HG03045 (cell line): ENCODE results near the gene ACAA2.

Source experiments
- ATAC-seq: cut with Tn5 transposase; IDR thresholded peaks from one replicate; pipeline ENCODE4 v1.9.1; 2021; ENCODE audit warnings: mild to moderate bottlenecking, moderate library complexity; ENCODE audit not compliant: unreplicated experiment

ACAA2 gene, protein sequence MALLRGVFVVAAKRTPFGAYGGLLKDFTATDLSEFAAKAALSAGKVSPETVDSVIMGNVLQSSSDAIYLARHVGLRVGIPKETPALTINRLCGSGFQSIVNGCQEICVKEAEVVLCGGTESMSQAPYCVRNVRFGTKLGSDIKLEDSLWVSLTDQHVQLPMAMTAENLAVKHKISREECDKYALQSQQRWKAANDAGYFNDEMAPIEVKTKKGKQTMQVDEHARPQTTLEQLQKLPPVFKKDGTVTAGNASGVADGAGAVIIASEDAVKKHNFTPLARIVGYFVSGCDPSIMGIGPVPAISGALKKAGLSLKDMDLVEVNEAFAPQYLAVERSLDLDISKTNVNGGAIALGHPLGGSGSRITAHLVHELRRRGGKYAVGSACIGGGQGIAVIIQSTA

DNA sequence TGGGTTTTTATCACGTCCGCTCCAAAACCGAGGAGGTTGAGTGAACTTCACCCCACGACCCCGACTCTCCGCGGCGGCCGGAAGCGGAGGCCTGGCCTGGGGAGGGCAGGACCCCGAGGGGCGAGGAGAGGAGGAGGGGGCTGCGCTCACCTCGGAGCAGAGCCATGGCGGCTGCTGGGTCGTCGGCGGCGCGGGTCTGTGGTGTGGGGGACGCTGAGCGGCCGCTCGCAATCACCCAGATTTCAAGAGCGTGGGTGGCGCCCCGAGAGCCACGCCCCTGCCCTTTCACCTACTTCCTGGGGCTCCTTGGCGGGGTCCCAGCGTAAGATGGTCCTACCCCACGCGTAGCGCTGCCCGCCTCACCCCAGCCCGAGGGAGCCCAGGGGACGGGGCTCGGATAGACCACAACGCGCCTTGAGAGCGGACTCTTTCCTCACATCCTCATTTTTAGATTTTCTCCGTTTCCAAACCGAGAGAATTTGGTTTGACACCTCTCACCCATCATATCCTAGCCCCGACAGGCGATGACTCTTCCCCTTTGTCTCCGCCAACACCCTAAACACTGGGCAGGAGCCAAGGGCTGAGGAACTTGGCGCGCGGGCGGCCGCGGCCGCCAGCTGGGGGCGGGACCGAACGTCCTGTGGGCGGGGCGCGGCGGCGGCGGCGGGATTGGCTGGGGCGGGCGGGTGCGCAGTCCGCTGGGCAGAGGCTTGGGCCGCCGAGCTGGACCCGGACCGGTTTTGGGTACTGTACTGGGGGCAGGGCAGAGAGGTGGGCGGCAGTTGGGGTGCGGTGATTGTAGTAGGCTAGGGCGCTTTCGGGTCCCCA, at the start of gene ACAA2:
Gene ACAA2 (minus strand): TSS at position 215 of the 828 bp plus-strand sequence. CDS start 49 bp downstream, at position 166.
- ATAC-seq, result peak; percentile 88

DNA sequence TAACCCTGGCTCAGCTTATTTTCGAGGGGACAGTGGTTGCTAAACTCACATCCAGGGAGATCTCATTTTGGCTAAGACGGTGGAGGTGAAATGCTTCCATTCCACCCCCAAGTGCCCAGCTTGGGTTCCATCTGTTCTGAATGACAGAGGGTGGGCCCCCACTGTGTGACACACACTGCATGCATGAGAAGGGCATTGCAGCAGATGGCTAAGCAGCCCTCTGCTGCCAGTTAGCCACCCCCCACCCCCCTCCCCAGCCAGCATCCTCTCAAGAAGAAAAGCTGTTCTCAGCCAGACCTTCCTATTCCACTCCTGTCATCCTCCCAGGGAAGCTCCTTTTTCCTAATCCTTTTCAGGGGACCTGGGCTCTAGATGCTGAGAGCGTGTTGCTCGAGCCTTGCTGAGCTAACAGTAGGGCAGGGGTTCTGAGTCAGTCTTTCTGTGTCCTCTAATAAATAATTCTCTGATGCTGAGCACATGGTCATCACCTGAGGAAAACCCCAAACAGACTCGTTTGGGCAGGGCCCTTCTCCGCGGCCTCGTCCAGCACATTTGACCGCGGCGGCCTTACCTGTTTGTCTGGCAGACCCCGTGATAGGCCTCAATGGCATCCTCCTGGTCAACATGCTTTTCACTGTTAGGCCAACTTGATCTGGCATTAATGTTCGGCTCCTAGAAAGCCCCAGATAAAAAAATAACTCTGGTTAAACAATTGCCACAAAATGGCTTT, 49.5 kb upstream of the ACAA2 start:
- ATAC-seq, result no peak

GRCh38 chr18:49861659-49862058, 48.3 kb upstream of the ACAA2 start:
- ATAC-seq, result no peak

DNA sequence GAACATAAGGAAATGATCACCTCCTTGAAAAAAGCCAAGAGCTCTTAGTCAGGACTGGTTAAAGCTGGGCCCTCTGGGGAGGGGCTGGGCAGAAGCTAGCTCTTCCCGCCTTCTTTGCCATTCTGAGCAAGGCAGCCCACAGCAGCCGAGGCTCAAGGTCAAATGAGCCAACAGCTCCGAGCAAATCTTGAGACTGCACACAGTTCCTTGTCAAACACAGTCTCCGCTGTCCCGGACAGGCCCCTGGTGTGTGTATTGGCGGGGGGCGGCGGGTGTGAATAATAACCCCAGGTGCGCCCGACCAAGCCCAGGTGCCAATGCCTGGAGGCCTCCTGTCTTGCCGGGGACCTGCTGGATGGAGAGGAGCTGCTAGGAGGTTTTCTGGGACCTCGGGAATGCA, 46.4 kb upstream of the ACAA2 start:
- no peak for ATAC-seq

DNA sequence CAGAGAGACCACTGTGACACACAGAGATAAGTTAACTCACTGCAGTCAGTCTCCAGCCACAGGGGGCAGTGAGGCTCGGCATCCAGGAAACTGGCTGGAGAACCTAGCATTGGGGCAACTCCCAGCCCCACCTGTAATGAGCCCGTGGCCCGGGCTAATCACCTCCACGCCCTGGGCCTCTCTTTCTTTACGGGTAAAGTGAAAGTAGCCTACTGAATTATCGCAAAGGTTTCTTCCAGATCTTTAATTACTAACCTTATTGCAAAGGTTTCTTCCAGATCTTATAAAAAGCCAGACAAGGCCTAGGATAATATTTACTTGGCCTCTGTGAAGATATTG, 45.7 kb upstream of the ACAA2 start:
- no peak for ATAC-seq

DNA sequence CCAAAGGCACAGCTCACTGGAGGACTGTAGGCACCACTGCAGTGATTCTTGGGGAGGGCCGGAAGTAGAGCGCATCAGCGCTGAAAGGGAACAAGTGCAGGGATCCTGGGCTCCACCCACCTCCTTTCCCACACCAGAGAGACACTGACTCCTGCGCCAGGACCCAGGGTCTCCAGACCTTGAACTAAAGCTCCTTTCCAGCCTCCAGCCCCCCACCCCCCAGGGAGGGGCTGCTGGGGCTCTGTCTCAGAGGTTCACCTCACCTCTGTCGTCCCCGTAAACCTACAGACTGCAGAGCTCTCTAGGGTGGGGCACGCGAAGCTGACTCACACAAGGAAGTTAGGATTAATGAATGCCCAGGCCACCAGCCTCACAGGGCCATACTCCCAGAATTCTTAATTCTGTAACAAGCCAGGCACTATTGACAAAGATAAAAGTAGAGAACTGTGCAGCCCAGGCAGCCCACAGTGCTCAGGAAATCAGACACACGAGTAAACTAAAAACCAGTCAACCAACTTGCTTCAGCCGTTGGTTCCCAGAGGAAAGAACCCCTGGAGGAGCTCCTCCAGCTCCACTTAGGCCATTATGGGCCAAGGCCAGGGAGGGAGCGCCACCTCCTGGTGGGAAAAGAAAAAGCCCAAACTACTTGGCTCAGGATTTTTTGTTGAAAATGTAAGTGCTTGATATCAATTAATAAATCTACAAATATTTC, 45.1 kb upstream of the ACAA2 start:
- ATAC-seq, result no peak

DNA sequence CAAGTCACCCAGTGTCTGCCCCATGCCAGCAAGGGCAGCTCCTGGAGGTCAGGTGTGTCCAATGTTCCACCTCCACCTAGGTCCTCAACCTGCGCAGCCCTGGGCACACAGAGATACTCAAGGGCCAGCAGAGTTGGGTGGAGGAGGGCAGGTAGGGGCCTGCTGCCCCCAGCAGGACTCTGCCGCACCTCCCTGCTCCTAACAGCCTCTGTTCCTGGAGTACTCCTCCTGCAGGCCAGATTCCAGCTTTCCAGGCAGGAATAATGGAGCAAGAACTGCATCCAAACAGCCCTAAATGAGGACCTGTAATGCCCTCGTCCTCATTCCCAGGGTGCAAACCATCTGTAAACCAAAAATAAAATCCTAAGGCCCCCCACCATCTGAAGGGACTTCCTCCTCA, 44.4 kb upstream of the ACAA2 start:
- no peak for ATAC-seq

DNA sequence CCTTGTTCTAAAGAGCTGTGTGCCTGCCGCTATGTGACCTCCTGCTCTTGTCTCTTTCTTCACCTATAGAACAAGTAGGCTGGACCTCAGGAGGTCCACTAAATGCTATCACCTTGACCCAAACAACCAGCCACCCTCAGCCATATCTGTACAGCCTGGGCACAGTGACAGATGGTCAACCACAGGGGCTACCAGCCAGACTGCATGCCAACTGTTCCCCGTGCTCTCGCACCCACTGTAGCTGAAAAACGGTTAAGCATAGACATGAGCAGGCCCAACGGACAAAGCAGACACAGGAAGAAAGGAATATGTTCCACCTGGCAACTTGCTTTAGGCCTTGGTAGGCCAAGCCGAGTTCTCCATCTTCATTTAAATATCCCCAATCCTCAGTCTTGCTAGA, 43.2 kb upstream of the ACAA2 start:
- ATAC-seq, result no peak

- no peak for ATAC-seq
These were observed 42.5 kb upstream of the ACAA2 start for GRCh38 chr18:49855711-49856415.

DNA sequence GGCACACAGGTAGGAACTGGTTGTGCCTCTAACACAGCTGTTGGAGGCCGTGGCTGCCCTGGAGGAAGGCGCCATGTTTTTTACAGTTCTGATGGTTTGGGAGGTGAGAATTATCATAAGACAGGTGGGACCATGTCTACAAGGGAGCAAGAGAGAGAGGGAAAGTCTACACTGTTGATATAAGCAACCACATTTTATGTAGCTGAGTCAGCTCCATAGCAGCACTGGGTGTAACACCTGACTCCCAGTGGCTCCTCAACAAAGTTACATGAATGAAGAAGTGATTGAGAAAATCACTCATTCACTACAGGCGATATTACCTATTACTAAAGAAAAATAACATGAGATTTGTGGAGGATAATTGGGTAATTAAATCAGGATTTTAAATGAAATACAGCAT, 41.3 kb upstream of the ACAA2 start:
- ATAC-seq, result no peak

DNA sequence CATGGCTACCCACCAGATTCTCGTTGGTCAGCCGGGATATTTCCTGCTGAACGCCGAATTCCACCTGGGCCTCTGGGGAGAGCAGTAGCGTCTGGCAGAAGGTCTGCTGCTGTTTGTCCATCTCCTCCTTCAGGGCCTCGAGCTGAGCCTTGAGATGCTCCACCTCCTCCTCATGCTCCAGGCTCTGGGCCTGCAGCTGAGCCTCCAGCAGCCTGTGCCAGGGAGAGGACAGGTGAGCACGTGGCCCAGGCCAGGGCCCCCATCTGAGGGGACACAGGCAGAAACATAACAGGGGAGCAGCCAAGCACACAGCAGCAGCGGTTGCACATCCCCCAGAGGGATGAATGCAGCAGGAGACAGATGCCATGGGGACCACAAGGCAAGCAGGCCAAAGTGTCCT, 40.1 kb upstream of the ACAA2 start:
- no peak for ATAC-seq

GRCh38 chr18:49853011-49853410, 39.7 kb upstream of the ACAA2 start:
- no peak for ATAC-seq

GRCh38 chr18:49851624-49852023, 38.3 kb upstream of the ACAA2 start:
- no peak for ATAC-seq

GRCh38 chr18:49850636-49851035, 37.3 kb upstream of the ACAA2 start:
- no peak for ATAC-seq

DNA sequence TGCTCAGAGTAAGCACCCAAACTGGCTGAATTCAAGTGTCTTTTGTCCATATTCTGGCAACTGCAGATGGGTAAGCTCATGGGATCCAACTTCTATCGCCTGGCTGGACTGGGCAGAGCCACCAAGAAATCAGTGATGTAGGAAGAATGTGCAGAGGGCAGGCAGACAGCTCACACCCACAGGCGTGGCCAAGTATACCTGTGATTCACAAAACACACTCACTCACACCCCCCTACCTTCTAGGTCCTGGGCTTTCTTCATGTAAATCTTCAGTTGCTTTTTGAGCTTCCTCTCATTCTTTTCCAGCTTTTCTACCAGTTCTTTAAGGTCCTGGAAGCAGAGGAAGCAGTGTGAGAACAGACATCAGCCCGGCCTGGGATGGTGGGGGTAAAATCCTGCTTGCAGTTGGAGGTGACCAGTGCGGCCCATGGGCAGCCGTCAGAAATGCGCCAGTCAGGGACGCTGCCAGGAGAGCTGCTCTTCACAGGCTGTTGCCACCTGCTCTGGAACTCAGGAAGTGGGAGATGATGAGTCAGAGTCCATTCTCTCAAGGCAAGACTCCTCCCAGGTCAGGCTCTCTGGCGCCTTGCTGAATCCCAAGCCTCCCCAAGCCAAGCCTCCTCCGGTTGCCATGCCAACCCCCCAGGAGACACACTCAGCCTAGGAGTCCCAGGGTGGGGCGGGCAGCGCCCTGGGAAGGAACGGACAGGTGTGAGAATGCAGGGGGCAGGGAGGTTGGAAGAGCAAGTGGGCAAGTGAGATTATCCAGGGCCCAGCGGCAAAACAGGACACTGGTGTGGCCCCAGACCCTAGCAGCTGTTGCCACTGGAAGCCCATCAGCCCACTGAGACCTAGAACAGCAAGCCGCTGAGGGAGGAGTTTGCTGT, 36.2 kb upstream of the ACAA2 start:
- ATAC-seq, result no peak

GRCh38 chr18:49848115-49848514, 34.8 kb upstream of the ACAA2 start:
- ATAC-seq, result no peak

GRCh38 chr18:49847524-49847923, 34.2 kb upstream of the ACAA2 start:
- no peak for ATAC-seq

DNA sequence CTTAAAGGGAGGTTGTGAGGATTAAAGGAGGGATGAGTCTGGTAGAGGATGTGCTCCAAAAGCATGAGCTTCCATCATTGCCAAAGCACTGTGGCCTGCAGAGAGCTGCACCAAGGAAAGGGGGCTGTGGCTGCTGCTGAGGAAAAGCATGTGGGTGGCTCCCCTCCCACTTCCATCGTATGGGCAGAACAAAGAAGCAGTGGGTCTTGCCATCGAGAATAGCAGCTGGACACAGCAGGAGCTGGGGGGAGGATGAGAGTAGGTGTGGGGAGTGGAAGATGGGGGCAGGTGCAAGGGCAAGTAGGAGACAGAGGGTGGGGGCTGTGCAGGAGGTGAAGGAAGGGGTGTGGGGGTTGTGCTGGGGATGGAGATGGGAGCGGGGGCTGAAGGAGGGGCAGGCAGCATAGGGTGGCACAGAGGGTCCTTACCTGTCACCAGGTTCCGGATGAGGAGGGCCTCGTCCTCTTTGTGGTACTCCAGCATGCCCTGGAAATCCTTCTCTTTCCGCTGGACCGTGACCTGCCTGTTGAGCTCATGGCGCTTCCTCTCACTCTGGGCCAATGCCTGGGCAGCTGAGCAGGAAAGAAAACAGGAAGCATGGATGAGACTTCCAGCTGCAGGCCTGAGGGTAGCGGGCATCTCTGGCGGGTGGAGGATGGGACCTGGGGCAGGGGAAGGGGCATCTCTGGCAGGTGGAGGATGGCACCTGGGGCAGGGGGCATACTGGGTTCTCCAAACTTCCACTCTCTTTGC, 33.6 kb upstream of the ACAA2 start:
- ATAC-seq, result no peak

DNA sequence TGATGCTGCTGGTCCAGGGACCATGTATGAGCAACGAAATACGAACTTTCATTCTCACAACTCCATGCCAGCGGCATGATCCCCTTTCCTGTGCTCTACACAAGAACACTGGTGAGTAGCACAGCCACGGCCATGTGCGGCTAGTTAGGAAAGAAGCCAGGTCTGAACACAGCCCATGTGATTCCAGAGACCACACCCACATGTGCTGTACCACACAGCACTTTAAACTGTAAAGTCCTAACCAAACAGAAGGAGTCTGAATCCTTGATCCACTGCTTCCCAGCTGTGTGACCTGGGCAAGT, 33.0 kb upstream of the ACAA2 start:
- no peak for ATAC-seq
